Thoracic aorta (tissue), 2 donors: ENCODE results near the gene MPV17L. TPM values are rescaled to one million over a fixed set of nuclear protein-coding genes. Genes with fewer than 3 reads are reported as not detected.
"Not testable (repeated sequence)": the region's sequence is repeated elsewhere in the genome, so short reads cannot be mapped to it uniquely, and the experiment has no call there.

Experiments
- ATAC-seq: fragments of 150-250 bp; one replicate; pipeline ENCODE4 v1.8.0; 2017; ENCODE audit warnings: low read depth; ENCODE audit not compliant: insufficient number of reproducible peaks, low FRiP score
- DNase-seq: peaks from one replicate; pipeline ENCODE4 v3.0.0-alpha.2; 2020; ENCODE audit warnings: low spot score
- H3K27ac ChIP-seq, 2 donors: fragments of 200-600 bp; sonication (generic); 1 replicate in 1 of 2; 2 replicates in 1 of 2; pipeline ENCODE4 v1.5.1; 2016; ENCODE audit warnings: mild to moderate bottlenecking in 2 of 2, moderate library complexity in 2 of 2
- H3K27me3 ChIP-seq: fragments of 200-600 bp; sonication (generic); replicated peaks from 2 replicates; pipeline ENCODE4 v1.6.0; 2016; ENCODE audit warnings: mild to moderate bottlenecking; ENCODE audit not compliant: insufficient read depth
- H3K36me3 ChIP-seq: fragments of 200-600 bp; sonication (generic); one replicate; pipeline ENCODE4 v1.5.1; 2016
- H3K4me1 ChIP-seq, 2 donors: fragments of 200-600 bp; sonication (generic); 1 replicate in 1 of 2; 2 replicates in 1 of 2; pipeline versions ENCODE4 v1.5.1 to v1.6.0; 2016; ENCODE audit warnings: low read depth in 2 of 2, mild to moderate bottlenecking in 1 of 2; ENCODE audit not compliant: control insufficient read depth in 1 of 2
- H3K4me3 ChIP-seq: fragments of 200-600 bp; sonication (generic); 2 replicates; pipeline ENCODE4 v1.5.1; 2016; ENCODE audit warnings: mild to moderate bottlenecking
- H3K9me3 ChIP-seq: fragments of 200-600 bp; sonication (generic); 2 replicates; pipeline ENCODE4 v1.5.1; 2016
- CTCF ChIP-seq: fragments of 200-600 bp; sonication (generic); IDR thresholded peaks from one replicate; pipeline ENCODE4 v1.5.1; 2019; ENCODE audit warnings: antibody characterized with exemption
- total RNA-seq, 2 donors: library from RNA; depleted of rRNA; stranded (reverse); fragments of >200 nt; gene quantifications; one replicate each; pipeline versions ENCODE4 v1.1.0 to v1.2.3, GENCODE V29; 2016

Gene MPV17L
- total RNA-seq, 2 donors from 2014 or later: 5.0 to 8.2 TPM

DNA sequence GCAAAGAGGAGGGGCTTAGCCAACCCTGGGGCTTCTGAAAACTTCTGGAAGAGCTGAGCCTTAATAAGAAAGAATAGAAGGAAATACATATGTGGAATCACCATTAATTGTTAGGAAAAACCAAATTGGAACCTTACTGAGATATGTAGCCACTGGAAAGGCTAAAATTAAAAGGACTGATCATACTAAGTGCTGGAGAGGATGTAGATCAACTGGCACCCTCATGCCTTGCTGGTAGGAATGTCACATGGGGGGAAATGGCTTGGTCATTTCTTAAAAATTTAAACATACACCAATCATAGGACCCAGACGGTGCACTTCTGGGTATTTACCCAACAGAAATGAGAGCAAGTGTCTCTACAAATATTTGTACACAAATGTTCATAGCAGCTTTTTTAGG lies 49.9 kb downstream of the MPV17L start:
- ATAC-seq (no peak), DNase-seq (no peak)
- Histone ChIP-seq H3K4me3 (no peak overlapping the region), H3K9me3 (peaks cover 3% of the 10 kb centered on the region), H3K4me1 (peaks cover 5 to 9% of the 10 kb centered on the region in 2 donors), H3K27me3 (no peaks in the 10 kb centered on the region), H3K36me3 (no peaks in the 10 kb centered on the region), H3K27ac (no peak overlapping the region)
- no peak for TF ChIP-seq CTCF

DNA sequence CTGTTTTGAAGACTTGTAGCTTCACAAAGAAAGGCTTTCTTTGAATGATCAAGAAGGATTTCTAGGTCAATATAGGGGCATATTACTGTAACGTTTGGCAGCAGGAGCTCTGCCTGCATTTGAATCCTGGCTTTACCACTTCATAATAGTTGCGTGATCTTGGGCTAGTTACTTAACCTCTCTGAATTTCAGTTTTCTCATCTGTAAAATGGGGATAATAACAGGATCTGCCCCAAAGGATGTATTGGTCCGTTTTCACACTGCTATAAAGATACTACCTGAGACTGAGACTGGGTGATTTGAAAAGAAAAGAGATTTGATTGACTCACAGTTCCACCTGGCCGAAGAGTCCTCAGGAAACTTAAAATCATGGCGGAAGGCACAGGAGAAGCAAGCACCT lies 51.3 kb downstream of the MPV17L start:
- no peak for ATAC-seq
- Histone ChIP-seq H3K4me3 (no peak overlapping the region), H3K27ac (no peak overlapping the region), H3K9me3 (peaks cover 3% of the 10 kb centered on the region), H3K36me3 (no peaks in the 10 kb centered on the region), H3K4me1 (peaks cover 0 to 8% of the 10 kb centered on the region in 2 donors), H3K27me3 (no peaks in the 10 kb centered on the region)
- no peak for DNase-seq
- TF ChIP-seq CTCF: no peak

GRCh38 chr16:15450624-15451023 lies 55.1 kb downstream of the MPV17L start:
- Histone ChIP-seq H3K9me3 (peaks cover under 1% of the 10 kb centered on the region), H3K36me3 (no peaks in the 10 kb centered on the region), H3K4me3 (no peak overlapping the region), H3K27me3 (no peaks in the 10 kb centered on the region), H3K27ac (no peak overlapping the region), H3K4me1 (peaks cover 0 to 8% of the 10 kb centered on the region in 2 donors)
- DNase-seq: no peak
- no peak for TF ChIP-seq CTCF
- no peak for ATAC-seq

DNA sequence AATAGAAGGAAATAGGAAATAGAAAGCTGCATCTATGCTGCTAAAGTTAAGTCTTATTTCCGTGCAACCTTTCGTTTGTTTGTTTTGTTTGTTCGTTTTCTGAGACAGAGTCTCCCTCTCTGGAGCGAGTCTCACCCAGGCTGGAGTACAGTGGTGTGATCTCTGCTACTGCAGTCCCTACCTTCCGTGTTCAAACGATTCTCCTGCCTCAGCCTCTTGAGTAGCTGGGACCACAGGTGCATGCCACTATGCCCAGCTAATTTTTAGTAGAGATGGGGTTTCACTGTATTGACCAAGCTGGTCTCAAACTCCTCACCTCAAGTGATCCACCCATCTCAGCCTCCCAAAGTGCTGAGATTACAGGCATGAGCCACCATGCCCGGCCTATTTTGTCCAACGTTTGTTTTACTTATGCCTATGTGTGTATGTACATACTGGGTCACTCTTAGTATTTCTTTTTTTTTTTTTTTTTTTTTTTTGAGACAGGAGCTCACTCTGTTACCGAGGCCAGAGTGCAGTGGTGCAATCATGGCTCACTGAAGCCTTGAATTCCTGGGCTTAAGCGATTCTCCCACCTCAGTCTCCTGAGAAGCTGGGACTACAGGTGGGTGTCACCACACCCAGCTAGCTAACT lies 55.7 kb downstream of the MPV17L start:
- ATAC-seq (no peak), DNase-seq (no peak)
- H3K36me3 ChIP-seq: no peaks in the 10 kb centered on the region
- H3K9me3 ChIP-seq: no peaks in the 10 kb centered on the region
- no peak for TF ChIP-seq CTCF
- no peak overlapping the region for H3K27ac ChIP-seq
- peaks cover 0 to 8% of the 10 kb centered on the region in 2 donors for H3K4me1 ChIP-seq
- no peaks in the 10 kb centered on the region for H3K27me3 ChIP-seq
- no peak overlapping the region for H3K4me3 ChIP-seq

DNA sequence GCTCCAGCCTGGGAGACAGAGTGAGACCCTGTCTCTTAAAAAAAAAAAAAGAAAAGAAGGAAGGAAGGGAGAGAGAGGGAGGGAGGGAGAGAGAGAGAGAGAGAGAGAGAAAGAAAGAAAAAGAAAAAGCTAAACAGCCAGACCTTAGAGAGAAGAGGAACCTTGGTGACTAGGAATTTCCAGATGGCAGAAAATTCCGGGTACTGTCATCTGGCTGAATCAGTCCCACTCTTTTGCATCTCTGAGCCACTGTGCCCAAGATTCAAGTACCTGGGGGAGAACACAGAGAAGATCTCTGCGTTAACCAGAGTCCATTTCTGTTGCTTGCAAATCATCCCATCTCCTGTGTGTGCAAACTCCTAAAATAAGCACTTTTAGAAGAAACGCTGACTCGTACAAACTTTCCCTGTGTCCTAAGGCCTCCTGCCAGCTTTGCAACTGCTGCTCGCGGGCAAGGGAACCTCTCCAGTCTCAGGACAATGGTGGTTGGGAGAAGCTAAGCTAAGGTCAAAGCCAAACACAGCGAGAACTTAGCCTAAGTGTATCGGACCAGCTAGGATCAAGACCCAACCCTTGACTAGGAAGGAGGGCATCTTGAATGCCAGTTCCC lies 56.8 kb downstream of the MPV17L start:
- no peak overlapping the region for H3K27ac ChIP-seq
- no peaks in the 10 kb centered on the region for H3K9me3 ChIP-seq
- no peaks in the 10 kb centered on the region for H3K36me3 ChIP-seq
- TF ChIP-seq CTCF: no peak
- H3K4me3 ChIP-seq: no peak overlapping the region
- ATAC-seq (no peak), DNase-seq (no peak)
- H3K27me3 ChIP-seq: no peaks in the 10 kb centered on the region
- peaks cover 0 to 8% of the 10 kb centered on the region in 2 donors for H3K4me1 ChIP-seq

DNA sequence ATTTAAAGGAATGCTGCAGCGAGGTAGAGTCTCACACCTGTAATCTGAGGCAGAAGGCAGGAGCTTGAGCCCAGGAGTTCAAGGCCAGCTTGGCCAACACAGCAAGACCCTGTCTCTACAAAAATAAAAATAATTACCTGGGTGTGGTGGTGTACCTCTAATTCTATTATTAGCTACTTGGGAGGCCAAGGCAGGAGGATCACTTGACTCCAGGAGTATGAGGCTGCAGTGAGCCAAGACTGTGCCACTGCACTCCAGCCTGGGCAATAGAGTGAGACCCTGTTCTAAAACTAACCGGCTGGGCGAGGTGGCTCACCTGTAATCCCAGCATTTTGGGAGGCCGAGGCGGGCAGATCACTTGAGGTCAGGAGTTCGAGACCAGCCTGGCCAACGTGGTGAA lies 57.7 kb downstream of the MPV17L start:
- not testable (repeated sequence) for H3K27ac ChIP-seq, H3K9me3 ChIP-seq, DNase-seq, H3K27me3 ChIP-seq, H3K36me3 ChIP-seq, ATAC-seq, H3K4me1 ChIP-seq, H3K4me3 ChIP-seq

DNA sequence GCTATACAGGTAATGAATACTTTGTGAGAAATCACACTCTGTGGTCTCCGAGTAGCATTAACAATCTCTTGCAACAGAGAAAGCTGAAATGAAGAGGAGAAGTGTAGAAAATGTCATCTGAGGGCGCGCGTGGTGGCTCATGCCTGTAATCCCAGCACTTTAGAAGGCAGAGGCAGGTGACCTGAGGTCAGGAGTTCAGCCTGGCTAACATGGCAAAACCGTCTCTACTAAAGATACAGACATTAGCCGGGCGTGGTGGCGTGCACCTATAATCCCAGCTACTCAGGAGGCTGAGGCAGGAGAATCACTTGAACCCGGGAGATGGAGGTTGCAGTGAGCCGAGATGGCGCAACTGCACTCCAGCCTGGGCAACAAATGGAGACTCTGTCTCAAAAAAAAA lies 59.4 kb downstream of the MPV17L start:
- H3K4me3 ChIP-seq, H3K9me3 ChIP-seq, H3K27ac ChIP-seq, H3K4me1 ChIP-seq, ATAC-seq, H3K36me3 ChIP-seq, DNase-seq, H3K27me3 ChIP-seq: not testable (repeated sequence)
